HUES48 (cell line): ENCODE data around the gene BCHE.
"Not testable (repeated sequence)": the region's sequence is repeated elsewhere in the genome, so short reads cannot be mapped to it uniquely, and the experiment has no call there.

Experiments
- H3K27ac ChIP-seq: one replicate; pipeline ENCODE4 v1.7.0; 2013; ENCODE audit warnings: low read depth, low read length, inconsistent platforms
- H3K27me3 ChIP-seq: 2 replicates; pipeline ENCODE4 v1.6.1; 2013; ENCODE audit warnings: mild to moderate bottlenecking, low read length; ENCODE audit not compliant: control insufficient read depth, insufficient read depth
- H3K36me3 ChIP-seq: 2 replicates; pipeline ENCODE4 v1.6.1; 2013; ENCODE audit warnings: low read length; ENCODE audit not compliant: control insufficient read depth, insufficient read depth
- H3K4me1 ChIP-seq: 2 replicates; pipeline ENCODE4 v1.6.1; 2013; ENCODE audit warnings: mild to moderate bottlenecking, low read length; ENCODE audit not compliant: control insufficient read depth, insufficient read depth
- H3K4me3 ChIP-seq: 2 replicates; pipeline ENCODE4 v1.5.1; 2013; ENCODE audit warnings: mild to moderate bottlenecking, low read depth, low read length
- H3K9ac ChIP-seq: 2 replicates; pipeline ENCODE4 v1.6.1; 2013; ENCODE audit warnings: mild to moderate bottlenecking, low read depth, low read length, moderate library complexity
- H3K9me3 ChIP-seq: 2 replicates; pipeline ENCODE4 v1.6.1; 2013; ENCODE audit warnings: low read length; ENCODE audit not compliant: control insufficient read depth, insufficient read depth

Gene BCHE

GRCh38 chr3:165816209-165816608, 21.0 kb downstream of the BCHE start:
- Histone ChIP-seq H3K4me3 (no peak overlapping the region), H3K27me3 (no peaks in the 10 kb centered on the region), H3K9me3 (no peaks in the 10 kb centered on the region), H3K9ac (no peak overlapping the region), H3K4me1 (no peaks in the 10 kb centered on the region), H3K36me3 (no peaks in the 10 kb centered on the region), H3K27ac (no peak overlapping the region)

GRCh38 chr3:165815682-165816081, 21.5 kb downstream of the BCHE start:
- Histone ChIP-seq H3K4me1 (no peaks in the 10 kb centered on the region), H3K9ac (no peak overlapping the region), H3K27me3 (no peaks in the 10 kb centered on the region), H3K4me3 (no peak overlapping the region), H3K9me3 (no peaks in the 10 kb centered on the region), H3K27ac (no peak overlapping the region), H3K36me3 (no peaks in the 10 kb centered on the region)

- no peak overlapping the region for H3K4me3 ChIP-seq
- H3K27me3 ChIP-seq = no peaks in the 10 kb centered on the region
- H3K9me3 ChIP-seq = no peaks in the 10 kb centered on the region
- no peaks in the 10 kb centered on the region for H3K4me1 ChIP-seq
- H3K36me3 ChIP-seq = no peaks in the 10 kb centered on the region
- no peak overlapping the region for H3K9ac ChIP-seq
- no peak overlapping the region for H3K27ac ChIP-seq
These were observed 22.8 kb downstream of the BCHE start for GRCh38 chr3:165814380-165814779.

- not testable (repeated sequence) for H3K9ac ChIP-seq, H3K9me3 ChIP-seq, H3K36me3 ChIP-seq, H3K4me3 ChIP-seq, H3K27me3 ChIP-seq, H3K4me1 ChIP-seq, H3K27ac ChIP-seq
These were observed 29.3 kb downstream of the BCHE start for GRCh38 chr3:165807937-165808336.

- Histone ChIP-seq H3K27ac (no peak overlapping the region), H3K27me3 (no peaks in the 10 kb centered on the region), H3K9me3 (no peaks in the 10 kb centered on the region), H3K4me3 (no peak overlapping the region), H3K36me3 (no peaks in the 10 kb centered on the region), H3K9ac (no peak overlapping the region), H3K4me1 (no peaks in the 10 kb centered on the region)
These were observed 31.2 kb downstream of the BCHE start for GRCh38 chr3:165805946-165806561.

GRCh38 chr3:165803471-165803870, 33.8 kb downstream of the BCHE start:
- Histone ChIP-seq H3K27me3 (no peaks in the 10 kb centered on the region), H3K9ac (no peak overlapping the region), H3K9me3 (no peaks in the 10 kb centered on the region), H3K27ac (no peak overlapping the region), H3K4me3 (no peak overlapping the region), H3K4me1 (no peaks in the 10 kb centered on the region), H3K36me3 (no peaks in the 10 kb centered on the region)

- H3K9me3 ChIP-seq = no peaks in the 10 kb centered on the region
- no peak overlapping the region for H3K9ac ChIP-seq
- H3K36me3 ChIP-seq = no peaks in the 10 kb centered on the region
- H3K4me1 ChIP-seq = no peaks in the 10 kb centered on the region
- no peak overlapping the region for H3K27ac ChIP-seq
- no peaks in the 10 kb centered on the region for H3K27me3 ChIP-seq
- no peak overlapping the region for H3K4me3 ChIP-seq
These were observed 36.3 kb downstream of the BCHE start for GRCh38 chr3:165800970-165801369.

GRCh38 chr3:165799026-165799425, 38.2 kb downstream of the BCHE start:
- no peak overlapping the region for H3K27ac ChIP-seq

GRCh38 chr3:165797551-165797950, 39.7 kb downstream of the BCHE start:
- H3K9me3 ChIP-seq = no peaks in the 10 kb centered on the region
- H3K9ac ChIP-seq = no peak overlapping the region

More at GRCh38 chr3:165799026-165799425, 38.2 kb downstream of the BCHE start:
- no peak overlapping the region for H3K9ac ChIP-seq
- no peaks in the 10 kb centered on the region for H3K27me3 ChIP-seq
- H3K4me3 ChIP-seq = no peak overlapping the region
- H3K36me3 ChIP-seq = no peaks in the 10 kb centered on the region
- H3K9me3 ChIP-seq = no peaks in the 10 kb centered on the region
- H3K4me1 ChIP-seq = no peaks in the 10 kb centered on the region

GRCh38 chr3:165796701-165797100, 40.5 kb downstream of the BCHE start:
- H3K27me3 ChIP-seq = no peaks in the 10 kb centered on the region
- no peaks in the 10 kb centered on the region for H3K9me3 ChIP-seq
- no peaks in the 10 kb centered on the region for H3K4me1 ChIP-seq
- no peaks in the 10 kb centered on the region for H3K36me3 ChIP-seq
- H3K27ac ChIP-seq = no peak overlapping the region
- no peak overlapping the region for H3K4me3 ChIP-seq
- no peak overlapping the region for H3K9ac ChIP-seq

More at GRCh38 chr3:165797551-165797950, 39.7 kb downstream of the BCHE start:
- Histone ChIP-seq H3K27me3 (no peaks in the 10 kb centered on the region), H3K36me3 (no peaks in the 10 kb centered on the region), H3K4me3 (no peak overlapping the region), H3K27ac (no peak overlapping the region), H3K4me1 (no peaks in the 10 kb centered on the region)

GRCh38 chr3:165788531-165788930, 48.7 kb downstream of the BCHE start:
- H3K4me3 ChIP-seq = no peak overlapping the region

More at GRCh38 chr3:165788531-165788930, 48.7 kb downstream of the BCHE start:
- no peaks in the 10 kb centered on the region for H3K36me3 ChIP-seq
- H3K9me3 ChIP-seq = no peaks in the 10 kb centered on the region
- no peaks in the 10 kb centered on the region for H3K27me3 ChIP-seq
- no peak overlapping the region for H3K27ac ChIP-seq
- H3K9ac ChIP-seq = no peak overlapping the region
- H3K4me1 ChIP-seq = no peaks in the 10 kb centered on the region
